HepG2 (cell line): ENCODE measurements around the gene HLF. TPM values are rescaled to one million over a fixed set of nuclear protein-coding genes. Genes with fewer than 3 reads are reported as not detected.

Experiments
- ARNTL ChIP-seq: sonication (generic); formaldehyde crosslinking; IDR thresholded peaks from 2 replicates; pipeline ENCODE4 v1.4.0; 2020; ENCODE audit warnings: mild to moderate bottlenecking, missing genetic modification reagents
- CBX5 ChIP-seq: sonication (generic); formaldehyde crosslinking; IDR thresholded peaks from 2 replicates; pipeline ENCODE4 v1.4.0; 2020; ENCODE audit warnings: missing genetic modification reagents, borderline replicate concordance
- CHD4 ChIP-seq: fragments of 200-600 bp; sonication (generic); IDR thresholded peaks from 2 replicates; pipeline ENCODE4 v1.7.0; 2017; ENCODE audit warnings: mild to moderate bottlenecking, low read length, borderline replicate concordance
- CREB3 ChIP-seq: sonication (generic); formaldehyde crosslinking; IDR thresholded peaks from 2 replicates; pipeline ENCODE4 v1.5.0; 2020; ENCODE audit warnings: missing genetic modification reagents
- FOXO4 ChIP-seq: sonication (generic); formaldehyde crosslinking; conservative IDR thresholded peaks from 2 replicates; pipeline ENCODE4 v1.8.1; 2023; ENCODE audit warnings: missing genetic modification reagents
- HMGA1 ChIP-seq: sonication (generic); formaldehyde crosslinking; conservative IDR thresholded peaks from 2 replicates; pipeline ENCODE4 v1.4.0; 2020; ENCODE audit warnings: missing genetic modification reagents
- NFAT5 ChIP-seq: sonication (generic); formaldehyde crosslinking; IDR thresholded peaks from 2 replicates; pipeline ENCODE4 v1.4.0; 2020; ENCODE audit warnings: missing genetic modification reagents
- NR1H2 ChIP-seq: sonication (generic); formaldehyde crosslinking; IDR thresholded peaks from 2 replicates; pipeline ENCODE4 v1.8.1; 2022; ENCODE audit warnings: low read depth, missing genetic modification reagents, borderline replicate concordance
- PBX2 ChIP-seq: IDR thresholded peaks from 2 replicates; pipeline ENCODE4 v1.6.1; 2016; ENCODE audit warnings: control low read depth
- SP2 ChIP-seq: sonication (generic); formaldehyde crosslinking; IDR thresholded peaks from 2 replicates; pipeline ENCODE4 v1.5.1; 2020; ENCODE audit warnings: mild to moderate bottlenecking, missing genetic modification reagents
- SRSF4 ChIP-seq: fragments of 200-400 bp; formaldehyde crosslinking; IDR thresholded peaks from one replicate; pipeline ENCODE4 v1.6.1; 2018; ENCODE audit warnings: mild to moderate bottlenecking, low read depth, low read length, moderate library complexity; ENCODE audit not compliant: poor library complexity, severe bottlenecking
- TCF7 ChIP-seq: sonication (generic); IDR thresholded peaks from 2 replicates; pipeline ENCODE4 v1.6.1; 2016; ENCODE audit warnings: antibody characterized with exemption, low read depth
- U2AF1 ChIP-seq: fragments of 200-400 bp; formaldehyde crosslinking; optimal IDR thresholded peaks from 2 replicates; pipeline ENCODE3; 2017; ENCODE audit warnings: mild to moderate bottlenecking, low read depth, low read length
- XRCC5 ChIP-seq: fragments of 200-400 bp; formaldehyde crosslinking; optimal IDR thresholded peaks from 2 replicates; pipeline ENCODE3; 2017; ENCODE audit warnings: mild to moderate bottlenecking, low read length
- ZBTB14 ChIP-seq: sonication (generic); formaldehyde crosslinking; IDR thresholded peaks from 2 replicates; pipeline ENCODE4 v1.4.0; 2020; ENCODE audit warnings: missing genetic modification reagents
- ZFP36 ChIP-seq: fragments of 150-350 bp; IDR thresholded peaks from 2 replicates; pipeline ENCODE4 v1.6.1; 2018; ENCODE audit warnings: borderline replicate concordance, low read length, low read depth; ENCODE audit not compliant: partially characterized antibody
- ZMYM2 ChIP-seq: sonication (generic); formaldehyde crosslinking; IDR thresholded peaks from 2 replicates; pipeline ENCODE4 v1.8.0; 2022; ENCODE audit warnings: mild to moderate bottlenecking, missing genetic modification reagents
- ZNF232 ChIP-seq: sonication (generic); formaldehyde crosslinking; IDR thresholded peaks from 2 replicates; pipeline ENCODE4 v1.4.0; 2020; ENCODE audit warnings: missing genetic modification reagents, borderline replicate concordance
- ZNF432 ChIP-seq: sonication (generic); formaldehyde crosslinking; IDR thresholded peaks from 2 replicates; pipeline ENCODE4 v1.5.0; 2020; ENCODE audit warnings: missing genetic modification reagents, mild to moderate bottlenecking, borderline replicate concordance
- ZNF768 ChIP-seq: sonication (generic); formaldehyde crosslinking; IDR thresholded peaks from 2 replicates; pipeline ENCODE4 v1.4.0; 2020; ENCODE audit warnings: missing genetic modification reagents
- polyA plus RNA-seq, 8 experiments: library from polyadenylated mRNA; depleted of rRNA in 3 of 8; stranded (reverse) in 7 of 8; unstranded in 1 of 8; fragments of >200 nt; fragmentation: Illumina TruSeq in 4 of 8; extraction: Trizol in 4 of 8; gene quantifications; 2 replicates each; pipeline versions ENCODE4 v1.2.1 to v1.2.3, GENCODE V29; 2011 to 2016; ENCODE audit warnings: low read depth in 4 of 8, missing spikeins in 1 of 8, mixed read lengths in 1 of 8; ENCODE audit not compliant: insufficient read depth in 1 of 8
- total RNA-seq, 5 experiments: library from RNA; depleted of rRNA; stranded (reverse); fragments of >200 nt; fragmentation: Illumina TruSeq; extraction: Trizol; gene quantifications; 2 replicates each; pipeline ENCODE4 v1.2.3, GENCODE V29; 2016; ENCODE audit warnings: low read depth in 1 of 5

The HLF gene
- total and polyA plus RNA-seq, 2 of the 13 experiments (the other 11 are each of a cell fraction or from before 2014, with no cell fraction given), result 202 to 346 TPM

- TF ChIP-seq CREB3 (no peak), NR1H2 (CRISPR knock-in tag) (no peak), CBX5 (CRISPR knock-in tag) (no peak), ZBTB14 (CRISPR knock-in tag) (no peak), SP2 (CRISPR knock-in tag) (no peak), HMGA1 (no peak), ZNF232 (CRISPR knock-in tag) (no peak), ZNF432 (no peak), CHD4 (no peak), FOXO4 (CRISPR knock-in tag) (no peak), ZNF768 (CRISPR knock-in tag) (no peak), NFAT5 (CRISPR knock-in tag) (no peak), XRCC5 (no peak), ZMYM2 (CRISPR knock-in tag) (no peak), ZFP36 (no peak), TCF7 (no peak), PBX2 (CRISPR knock-in tag) (no peak), ARNTL (CRISPR knock-in tag) (no peak), SRSF4 (no peak), U2AF1 (no peak)
Observed at GRCh38 chr17:55268649-55269480, 4.1 kb downstream of the HLF start (continued).
